Liver (tissue), 9 donors: Measurements from ENCODE around the gene FAM53B. TPM values are rescaled to one million over a fixed set of nuclear protein-coding genes. Genes with fewer than 3 reads are reported as not detected.

Experiments
- DNase-seq: peaks from one replicate; pipeline ENCODE4 v3.0.0-alpha.2; 2017; ENCODE audit warnings: low spot score
- H3K27ac ChIP-seq, 2 donors: one replicate each; pipeline ENCODE4 v1.7.0; 2013; ENCODE audit warnings: inconsistent platforms in 2 of 2, low read length in 2 of 2, control low read depth in 1 of 2, low read depth in 1 of 2, mild to moderate bottlenecking in 1 of 2
- H3K27me3 ChIP-seq, 4 donors: one replicate each; pipeline versions ENCODE4 v1.6.1 to v1.7.0; 2013; ENCODE audit warnings: low read length in 3 of 4, inconsistent platforms in 1 of 4, mild to moderate bottlenecking in 1 of 4, moderate library complexity in 1 of 4; ENCODE audit not compliant: control insufficient read depth in 4 of 4, insufficient read depth in 4 of 4
- H3K36me3 ChIP-seq, 4 donors: one replicate each; pipeline versions ENCODE4 v1.6.1 to v1.7.0; 2013; ENCODE audit warnings: low read length in 3 of 4, mild to moderate bottlenecking in 3 of 4, low read depth in 1 of 4, moderate library complexity in 1 of 4; ENCODE audit not compliant: control insufficient read depth in 4 of 4, insufficient read depth in 3 of 4
- H3K4me1 ChIP-seq, 4 donors: one replicate each; pipeline versions ENCODE4 v1.6.1 to v1.7.0; 2013; ENCODE audit warnings: low read length in 3 of 4, mild to moderate bottlenecking in 3 of 4, moderate library complexity in 1 of 4; ENCODE audit not compliant: control insufficient read depth in 4 of 4, insufficient read depth in 4 of 4
- H3K4me3 ChIP-seq, 3 donors: one replicate each; pipeline versions ENCODE4 v1.6.1 to v1.7.0; 2013; ENCODE audit warnings: low read length in 3 of 3, control low read depth in 1 of 3, low read depth in 1 of 3, mild to moderate bottlenecking in 1 of 3
- H3K9ac ChIP-seq, 2 donors: one replicate each; pipeline ENCODE4 v1.7.0; 2013; ENCODE audit warnings: low read length in 2 of 2, mild to moderate bottlenecking in 2 of 2, moderate library complexity in 2 of 2, control low read depth in 1 of 2, low read depth in 1 of 2
- H3K9me3 ChIP-seq, 4 donors: one replicate each; pipeline versions ENCODE4 v1.6.1 to v1.7.0; 2013; ENCODE audit warnings: low read length in 3 of 4; ENCODE audit not compliant: control insufficient read depth in 4 of 4
- EGR1 ChIP-seq, 2 donors: IDR thresholded peaks; 2 replicates each; pipeline ENCODE4 v1.6.1; 2016 to 2018; ENCODE audit warnings: antibody characterized with exemption in 2 of 2, low read depth in 2 of 2
- FOXA1 ChIP-seq: IDR thresholded peaks from 2 replicates; pipeline ENCODE4 v1.6.1; 2016; ENCODE audit warnings: antibody characterized with exemption
- GABPA ChIP-seq, 2 donors: IDR thresholded peaks in 1 of 2; conservative IDR thresholded peaks in 1 of 2; 2 replicates each; pipeline ENCODE4 v1.6.1; 2016; ENCODE audit warnings: antibody characterized with exemption in 2 of 2, mild to moderate bottlenecking in 1 of 2, moderate library complexity in 1 of 2
- HNF4A ChIP-seq, 2 donors: conservative IDR thresholded peaks; 2 replicates each; pipeline ENCODE4 v1.6.1; 2016; ENCODE audit warnings: antibody characterized with exemption in 2 of 2, mild to moderate bottlenecking in 2 of 2
- HNF4G ChIP-seq: IDR thresholded peaks from 2 replicates; pipeline ENCODE4 v1.6.1; 2016; ENCODE audit warnings: antibody characterized with exemption
- JUND ChIP-seq, 2 donors: IDR thresholded peaks; 2 replicates each; pipeline ENCODE4 v1.6.1; 2016; ENCODE audit warnings: antibody characterized with exemption in 2 of 2
- RAD21 ChIP-seq, 2 donors: IDR thresholded peaks; 2 replicates each; pipeline ENCODE4 v1.6.1; 2016; ENCODE audit warnings: antibody characterized with exemption in 2 of 2, mild to moderate bottlenecking in 2 of 2
- RXRA ChIP-seq, 2 donors: IDR thresholded peaks; 2 replicates each; pipeline ENCODE4 v1.6.1; 2017 to 2018; ENCODE audit warnings: antibody characterized with exemption in 2 of 2, mild to moderate bottlenecking in 1 of 2
- SP1 ChIP-seq: IDR thresholded peaks from 2 replicates; pipeline ENCODE4 v1.6.1; 2018; ENCODE audit warnings: antibody characterized with exemption, mild to moderate bottlenecking
- TAF1 ChIP-seq: conservative IDR thresholded peaks from 2 replicates; pipeline ENCODE4 v1.6.1; 2016; ENCODE audit warnings: antibody characterized with exemption, mild to moderate bottlenecking
- WGBS: extraction: QIAGEN DNeasy Blood & Tissue Kit; methylation state at CpG from one replicate; pipeline ENCODE4 v1.1.7; 2013; 5-methylcytosine and 5-hydroxymethylcytosine counted together
- polyA plus RNA-seq, 2 donors: library from polyadenylated mRNA; stranded (reverse) in 1 of 2; unstranded in 1 of 2; fragments of 200-250 nt in 1 of 2; fragments of >200 nt in 1 of 2; fragmentation: Nextera tagmentation in 1 of 2; extraction: Ambion mirVana in 1 of 2; gene quantifications; one replicate each; pipeline versions ENCODE4 v1.2.1 to v1.2.3, GENCODE V29; 2013 to 2015
- total RNA-seq, 2 donors: library from RNA; depleted of rRNA; stranded (reverse); fragments of >200 nt; gene quantifications; one replicate each; pipeline ENCODE4 v1.2.3, GENCODE V29; 2014
- TF ChIP-seq, protein P1 (sequence below): fragments of 150-350 bp; IDR thresholded peaks from 2 replicates; pipeline ENCODE4 v1.5.1; 2017; ENCODE audit warnings: improper control_type of control experiment, low read depth, low read length; ENCODE audit not compliant: missing input control
- TF ChIP-seq, protein P2 (sequence below): IDR thresholded peaks from 2 replicates; pipeline ENCODE4 v1.6.1; 2016; ENCODE audit warnings: antibody characterized with exemption, mild to moderate bottlenecking
- TF ChIP-seq, protein P3 (sequence below): IDR thresholded peaks from 2 replicates; pipeline ENCODE4 v1.6.1; 2016; ENCODE audit warnings: antibody characterized with exemption
- TF ChIP-seq, protein P4 (sequence below): IDR thresholded peaks from 2 replicates; pipeline ENCODE4 v1.6.1; 2016; ENCODE audit warnings: antibody characterized with exemption
- TF ChIP-seq, protein P5 (sequence below): IDR thresholded peaks from 2 replicates; pipeline ENCODE4 v1.6.1; 2016; ENCODE audit warnings: antibody characterized with exemption
- donor health status: healthy.
- donor health status: healthy.
- donor health status: healthy.
- donor health status: healthy.
- donor health status: healthy.

FAM53B gene
- total and polyA plus RNA-seq, 4 donors, result 1.1 to 24.0 (median 6.3) TPM

DNA sequence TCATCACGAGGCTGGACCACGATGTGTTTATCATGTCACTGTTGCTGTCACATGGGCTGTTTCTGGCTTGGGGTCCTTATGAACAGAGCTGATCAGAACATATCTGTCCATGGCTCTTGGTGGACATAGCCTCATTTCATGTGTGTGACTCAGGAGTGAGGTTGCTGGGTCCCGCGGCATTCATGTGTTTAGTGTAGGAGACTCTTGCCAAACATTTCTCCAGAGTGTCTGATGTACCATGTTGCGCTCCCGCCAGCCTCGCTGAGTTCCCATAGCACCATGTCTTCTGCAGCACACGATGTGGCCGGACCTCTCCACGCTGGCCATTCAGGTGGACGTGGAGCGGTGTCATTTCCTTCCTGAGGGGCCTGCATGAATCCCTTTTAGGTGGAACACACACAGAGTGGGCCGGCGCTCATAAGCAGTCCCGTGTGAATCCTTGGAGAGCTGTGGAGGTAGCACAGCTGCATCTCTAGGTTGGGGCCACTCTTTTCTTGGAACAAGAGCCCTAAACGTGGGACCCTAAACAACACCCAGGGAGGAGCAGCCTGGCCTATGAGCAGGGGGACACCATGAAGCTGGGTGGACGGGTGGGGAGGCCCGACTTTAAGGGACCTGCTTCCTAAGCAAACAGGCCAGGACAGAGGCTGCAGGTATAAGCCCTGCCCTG lies 147.9 kb downstream of the FAM53B start (continued):
- TF ChIP-seq, protein P1, sequence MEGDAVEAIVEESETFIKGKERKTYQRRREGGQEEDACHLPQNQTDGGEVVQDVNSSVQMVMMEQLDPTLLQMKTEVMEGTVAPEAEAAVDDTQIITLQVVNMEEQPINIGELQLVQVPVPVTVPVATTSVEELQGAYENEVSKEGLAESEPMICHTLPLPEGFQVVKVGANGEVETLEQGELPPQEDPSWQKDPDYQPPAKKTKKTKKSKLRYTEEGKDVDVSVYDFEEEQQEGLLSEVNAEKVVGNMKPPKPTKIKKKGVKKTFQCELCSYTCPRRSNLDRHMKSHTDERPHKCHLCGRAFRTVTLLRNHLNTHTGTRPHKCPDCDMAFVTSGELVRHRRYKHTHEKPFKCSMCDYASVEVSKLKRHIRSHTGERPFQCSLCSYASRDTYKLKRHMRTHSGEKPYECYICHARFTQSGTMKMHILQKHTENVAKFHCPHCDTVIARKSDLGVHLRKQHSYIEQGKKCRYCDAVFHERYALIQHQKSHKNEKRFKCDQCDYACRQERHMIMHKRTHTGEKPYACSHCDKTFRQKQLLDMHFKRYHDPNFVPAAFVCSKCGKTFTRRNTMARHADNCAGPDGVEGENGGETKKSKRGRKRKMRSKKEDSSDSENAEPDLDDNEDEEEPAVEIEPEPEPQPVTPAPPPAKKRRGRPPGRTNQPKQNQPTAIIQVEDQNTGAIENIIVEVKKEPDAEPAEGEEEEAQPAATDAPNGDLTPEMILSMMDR, result no peak

DNA sequence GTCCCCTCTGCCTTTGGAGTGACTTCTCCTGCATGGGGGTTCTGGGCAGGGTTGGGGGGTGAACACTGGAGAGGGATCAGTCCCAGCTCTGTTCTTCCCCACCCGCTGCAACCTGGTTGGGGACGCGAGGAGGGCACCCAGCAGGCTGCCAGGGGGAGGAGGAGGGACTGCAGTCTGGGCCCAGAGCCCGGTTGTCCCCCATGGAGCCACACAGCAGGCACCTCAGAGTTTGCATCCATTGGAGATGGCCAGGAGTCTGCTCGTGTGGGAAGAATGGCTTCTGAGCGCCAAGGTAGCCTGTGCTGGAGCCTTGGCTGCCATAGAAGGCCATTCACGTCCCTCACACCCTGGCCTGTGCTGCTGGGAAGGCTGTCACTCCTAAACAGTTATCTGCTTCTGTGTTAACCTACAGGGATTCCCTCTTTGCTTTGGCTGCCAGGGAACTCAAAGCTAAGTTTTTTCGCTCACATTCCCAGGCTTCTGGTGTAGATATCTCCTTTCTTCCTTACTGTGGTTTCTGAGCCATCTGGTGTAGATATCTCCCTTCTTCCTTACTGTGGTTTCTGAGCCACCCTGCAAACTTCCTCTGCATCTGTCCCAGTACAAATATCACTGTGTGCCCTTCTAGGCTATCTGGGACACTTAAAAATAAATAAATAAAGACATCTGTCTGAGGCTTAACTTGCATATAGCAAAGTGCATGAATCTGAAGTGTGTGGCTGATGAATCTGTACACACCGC lies 148.9 kb downstream of the FAM53B start:
- H3K27me3 ChIP-seq, result no peaks in the 10 kb centered on the region
- peaks cover 0 to 7% (median 0%) of the 10 kb centered on the region in 4 donors for H3K4me1 ChIP-seq
- no peak overlapping the region for H3K27ac ChIP-seq
- no peak overlapping the region for H3K9ac ChIP-seq
- no peak for DNase-seq
- 96% methylated on average over 9 of the region's 9 CpGs for WGBS
- H3K9me3 ChIP-seq, result no peaks in the 10 kb centered on the region
- H3K4me3 ChIP-seq, result no peak overlapping the region
- no peaks in the 10 kb centered on the region for H3K36me3 ChIP-seq
- TF ChIP-seq, protein P1, result no peak
- TF ChIP-seq SP1 (no peak), TAF1 (no peak), HNF4A (conservative IDR thresholded peaks at IDR 0.05) (no peak), EGR1 (IDR thresholded peaks at IDR 0.05; ENCODE audit: low read depth in 2 of 2) (no peak), FOXA1 (no peak), HNF4G (no peak)
- TF ChIP-seq, protein P2, sequence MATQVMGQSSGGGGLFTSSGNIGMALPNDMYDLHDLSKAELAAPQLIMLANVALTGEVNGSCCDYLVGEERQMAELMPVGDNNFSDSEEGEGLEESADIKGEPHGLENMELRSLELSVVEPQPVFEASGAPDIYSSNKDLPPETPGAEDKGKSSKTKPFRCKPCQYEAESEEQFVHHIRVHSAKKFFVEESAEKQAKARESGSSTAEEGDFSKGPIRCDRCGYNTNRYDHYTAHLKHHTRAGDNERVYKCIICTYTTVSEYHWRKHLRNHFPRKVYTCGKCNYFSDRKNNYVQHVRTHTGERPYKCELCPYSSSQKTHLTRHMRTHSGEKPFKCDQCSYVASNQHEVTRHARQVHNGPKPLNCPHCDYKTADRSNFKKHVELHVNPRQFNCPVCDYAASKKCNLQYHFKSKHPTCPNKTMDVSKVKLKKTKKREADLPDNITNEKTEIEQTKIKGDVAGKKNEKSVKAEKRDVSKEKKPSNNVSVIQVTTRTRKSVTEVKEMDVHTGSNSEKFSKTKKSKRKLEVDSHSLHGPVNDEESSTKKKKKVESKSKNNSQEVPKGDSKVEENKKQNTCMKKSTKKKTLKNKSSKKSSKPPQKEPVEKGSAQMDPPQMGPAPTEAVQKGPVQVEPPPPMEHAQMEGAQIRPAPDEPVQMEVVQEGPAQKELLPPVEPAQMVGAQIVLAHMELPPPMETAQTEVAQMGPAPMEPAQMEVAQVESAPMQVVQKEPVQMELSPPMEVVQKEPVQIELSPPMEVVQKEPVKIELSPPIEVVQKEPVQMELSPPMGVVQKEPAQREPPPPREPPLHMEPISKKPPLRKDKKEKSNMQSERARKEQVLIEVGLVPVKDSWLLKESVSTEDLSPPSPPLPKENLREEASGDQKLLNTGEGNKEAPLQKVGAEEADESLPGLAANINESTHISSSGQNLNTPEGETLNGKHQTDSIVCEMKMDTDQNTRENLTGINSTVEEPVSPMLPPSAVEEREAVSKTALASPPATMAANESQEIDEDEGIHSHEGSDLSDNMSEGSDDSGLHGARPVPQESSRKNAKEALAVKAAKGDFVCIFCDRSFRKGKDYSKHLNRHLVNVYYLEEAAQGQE, result no peak
- TF ChIP-seq, protein P3, sequence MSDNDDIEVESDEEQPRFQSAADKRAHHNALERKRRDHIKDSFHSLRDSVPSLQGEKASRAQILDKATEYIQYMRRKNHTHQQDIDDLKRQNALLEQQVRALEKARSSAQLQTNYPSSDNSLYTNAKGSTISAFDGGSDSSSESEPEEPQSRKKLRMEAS, result no peak

DNA sequence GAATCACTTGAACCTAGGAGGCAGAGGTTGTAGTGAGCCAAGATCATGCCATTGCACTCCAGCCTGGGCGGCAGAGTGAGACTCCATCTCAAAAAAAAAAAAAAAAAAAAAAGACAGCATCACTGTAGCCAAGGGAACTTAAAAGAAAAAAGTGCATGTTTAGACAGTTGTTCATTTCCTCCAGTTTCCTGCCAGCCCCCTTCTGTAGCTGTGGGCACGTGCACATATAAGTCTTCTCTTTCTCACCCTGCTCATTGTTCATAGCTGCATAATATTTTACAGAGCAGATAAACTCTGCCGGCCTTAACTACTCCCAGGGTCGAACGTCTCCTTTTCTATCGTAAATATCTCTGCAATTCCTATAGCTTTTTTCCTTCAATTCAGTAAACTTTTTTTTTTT lies 149.9 kb downstream of the FAM53B start:
- Histone ChIP-seq H3K4me1 (peaks cover 0 to 7% (median 0%) of the 10 kb centered on the region in 4 donors), H3K9ac (no peak overlapping the region), H3K27me3 (no peaks in the 10 kb centered on the region), H3K36me3 (no peaks in the 10 kb centered on the region), H3K27ac (no peak overlapping the region), H3K9me3 (no peaks in the 10 kb centered on the region), H3K4me3 (no peak overlapping the region)
- no peak for DNase-seq
- 94% methylated on average over 6 of the region's 6 CpGs for WGBS
- TF ChIP-seq TAF1, result no peak
- no peak for TF ChIP-seq FOXA1
- TF ChIP-seq, protein P4, sequence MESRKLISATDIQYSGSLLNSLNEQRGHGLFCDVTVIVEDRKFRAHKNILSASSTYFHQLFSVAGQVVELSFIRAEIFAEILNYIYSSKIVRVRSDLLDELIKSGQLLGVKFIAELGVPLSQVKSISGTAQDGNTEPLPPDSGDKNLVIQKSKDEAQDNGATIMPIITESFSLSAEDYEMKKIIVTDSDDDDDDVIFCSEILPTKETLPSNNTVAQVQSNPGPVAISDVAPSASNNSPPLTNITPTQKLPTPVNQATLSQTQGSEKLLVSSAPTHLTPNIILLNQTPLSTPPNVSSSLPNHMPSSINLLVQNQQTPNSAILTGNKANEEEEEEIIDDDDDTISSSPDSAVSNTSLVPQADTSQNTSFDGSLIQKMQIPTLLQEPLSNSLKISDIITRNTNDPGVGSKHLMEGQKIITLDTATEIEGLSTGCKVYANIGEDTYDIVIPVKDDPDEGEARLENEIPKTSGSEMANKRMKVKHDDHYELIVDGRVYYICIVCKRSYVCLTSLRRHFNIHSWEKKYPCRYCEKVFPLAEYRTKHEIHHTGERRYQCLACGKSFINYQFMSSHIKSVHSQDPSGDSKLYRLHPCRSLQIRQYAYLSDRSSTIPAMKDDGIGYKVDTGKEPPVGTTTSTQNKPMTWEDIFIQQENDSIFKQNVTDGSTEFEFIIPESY, result no peak
- no peak for TF ChIP-seq GABPA (IDR thresholded peaks at IDR 0.05 in 1 of 2, conservative IDR thresholded peaks at IDR 0.05 in 1 of 2)
- TF ChIP-seq RAD21 (IDR thresholded peaks at IDR 0.05), result no peak
- TF ChIP-seq RXRA (IDR thresholded peaks at IDR 0.05), result no peak
- TF ChIP-seq EGR1 (IDR thresholded peaks at IDR 0.05; ENCODE audit: low read depth in 2 of 2), result no peak
- TF ChIP-seq, protein P5, sequence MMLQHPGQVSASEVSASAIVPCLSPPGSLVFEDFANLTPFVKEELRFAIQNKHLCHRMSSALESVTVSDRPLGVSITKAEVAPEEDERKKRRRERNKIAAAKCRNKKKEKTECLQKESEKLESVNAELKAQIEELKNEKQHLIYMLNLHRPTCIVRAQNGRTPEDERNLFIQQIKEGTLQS, result no peak
- TF ChIP-seq, protein P1, result no peak
- TF ChIP-seq JUND (IDR thresholded peaks at IDR 0.05), result no peak
